ENCODE results near the gene SIAH3. TPM values are rescaled to one million over a fixed set of nuclear protein-coding genes. Genes with fewer than 3 reads are reported as not detected.

The SIAH3 gene
- polyA plus RNA-seq, 4 donors: 0.01 to 0.06 TPM; not detected in 2

DNA sequence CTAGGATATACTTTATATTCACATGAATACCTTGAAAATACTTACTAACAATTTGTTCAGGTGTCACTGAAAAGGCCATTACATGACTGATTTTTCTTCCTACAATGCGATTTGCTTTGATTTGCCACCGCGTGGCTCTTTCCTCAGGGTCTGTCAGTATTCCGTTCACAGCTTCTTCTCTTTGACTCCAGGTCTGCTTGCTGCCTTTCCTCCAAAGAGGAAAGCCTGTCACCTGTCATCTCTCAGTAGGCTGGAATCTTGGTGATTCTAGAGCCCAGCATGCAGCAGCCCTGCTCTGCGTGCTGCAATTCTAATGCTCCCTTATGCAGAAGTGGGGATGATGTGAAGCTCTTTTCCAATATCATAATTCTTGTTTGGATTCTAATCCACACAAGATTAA, 33.6 kb upstream of the SIAH3 start:
- DNase-seq (no peak), FAIRE-seq (no peak)
- H3K4me1 ChIP-seq (ENCODE audit: control insufficient read depth in 3 of 3, insufficient read depth in 2 of 3, low read depth in 1 of 3, low read length in 2 of 3): no peaks in the 10 kb centered on the region
- H3K27ac ChIP-seq (ENCODE audit: low read depth in 1 of 3, low read length in 2 of 3): no peak overlapping the region
- WGBS, 3 donors: 82 to 92% (median 91%) methylated on average over 5 of the region's 5 CpGs
- H3K4me3 ChIP-seq (ENCODE audit: low read depth in 1 of 3, low read length in 3 of 3): no peak overlapping the region
- H3K36me3 ChIP-seq (ENCODE audit: control insufficient read depth in 3 of 3, insufficient read depth in 2 of 3, low read depth in 1 of 3, low read length in 3 of 3): no peaks in the 10 kb centered on the region
- H3K27me3 ChIP-seq (ENCODE audit: control insufficient read depth in 3 of 3, insufficient read depth in 3 of 3, low read length in 3 of 3): peaks cover 0 to 2% (median 0%) of the 10 kb centered on the region in 3 donors
- H3K9me3 ChIP-seq (ENCODE audit: control insufficient read depth in 2 of 2, insufficient read depth in 1 of 2, low read depth in 1 of 2, low read length in 1 of 2): no peaks in the 10 kb centered on the region

DNA sequence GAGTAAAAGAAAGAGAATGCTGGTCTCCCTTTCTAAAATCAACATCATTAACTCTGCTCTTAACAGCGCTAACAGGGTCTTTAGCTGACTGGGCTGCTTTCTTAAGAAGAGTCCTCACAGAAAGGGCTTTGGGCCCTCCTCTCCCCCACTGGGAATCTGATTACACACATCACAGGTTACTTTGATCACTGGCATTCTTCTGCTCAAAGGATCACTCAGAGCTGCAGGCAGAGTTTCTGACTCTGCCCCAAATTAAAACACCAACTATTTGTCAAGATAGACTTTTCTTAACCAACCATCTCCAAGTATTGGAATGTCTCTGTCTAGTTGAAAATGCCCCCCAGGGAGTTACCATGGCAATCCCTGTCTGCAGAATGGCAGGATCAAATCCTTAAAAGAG, 31.1 kb upstream of the SIAH3 start:
- Histone ChIP-seq H3K4me1 (ENCODE audit: control insufficient read depth in 3 of 3, insufficient read depth in 2 of 3, low read depth in 1 of 3, low read length in 2 of 3) (no peaks in the 10 kb centered on the region), H3K27ac (ENCODE audit: low read depth in 1 of 3, low read length in 2 of 3) (no peak overlapping the region), H3K4me3 (ENCODE audit: low read depth in 1 of 3, low read length in 3 of 3) (no peak overlapping the region), H3K36me3 (ENCODE audit: control insufficient read depth in 3 of 3, insufficient read depth in 2 of 3, low read depth in 1 of 3, low read length in 3 of 3) (no peaks in the 10 kb centered on the region), H3K27me3 (ENCODE audit: control insufficient read depth in 3 of 3, insufficient read depth in 3 of 3, low read length in 3 of 3) (peaks cover 0 to 2% (median 0%) of the 10 kb centered on the region in 3 donors), H3K9me3 (ENCODE audit: control insufficient read depth in 2 of 2, insufficient read depth in 1 of 2, low read depth in 1 of 2, low read length in 1 of 2) (no peaks in the 10 kb centered on the region)
- WGBS, 3 donors: 76 to 88% (median 88%) methylated on average over 1 of the region's 1 CpG
- no peak for DNase-seq
- FAIRE-seq: no peak

DNA sequence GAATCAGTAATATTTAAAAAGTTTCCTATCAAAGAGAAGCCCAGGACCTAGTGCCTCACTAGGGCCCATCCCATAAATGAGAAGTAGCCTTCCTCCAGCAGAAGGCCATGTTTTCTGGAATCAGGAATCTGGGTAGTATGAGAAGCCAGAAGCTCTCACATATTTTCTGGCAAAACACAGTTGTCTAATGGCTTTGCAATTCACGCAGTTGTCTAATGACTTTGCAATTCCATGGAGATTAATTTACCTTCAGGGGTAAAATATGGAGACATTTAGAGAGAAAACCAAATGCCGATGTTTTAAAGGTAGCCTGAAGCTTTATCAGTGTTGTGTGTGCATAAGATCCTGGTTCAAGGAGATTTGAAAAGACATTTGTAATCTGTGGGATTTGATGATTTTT, 29.8 kb upstream of the SIAH3 start:
- 85 to 91% (median 87%) methylated on average over 2 of the region's 2 CpGs for WGBS, 3 donors
- no peak for FAIRE-seq
- H3K27me3 ChIP-seq (ENCODE audit: control insufficient read depth in 3 of 3, insufficient read depth in 3 of 3, low read length in 3 of 3): peaks cover 0 to 2% (median 0%) of the 10 kb centered on the region in 3 donors
- H3K4me3 ChIP-seq (ENCODE audit: low read depth in 1 of 3, low read length in 3 of 3): no peak overlapping the region
- no peak overlapping the region for H3K27ac ChIP-seq (ENCODE audit: low read depth in 1 of 3, low read length in 2 of 3)
- no peak for DNase-seq
- no peaks in the 10 kb centered on the region for H3K36me3 ChIP-seq (ENCODE audit: control insufficient read depth in 3 of 3, insufficient read depth in 2 of 3, low read depth in 1 of 3, low read length in 3 of 3)
- no peaks in the 10 kb centered on the region for H3K9me3 ChIP-seq (ENCODE audit: control insufficient read depth in 2 of 2, insufficient read depth in 1 of 2, low read depth in 1 of 2, low read length in 1 of 2)
- H3K4me1 ChIP-seq (ENCODE audit: control insufficient read depth in 3 of 3, insufficient read depth in 2 of 3, low read depth in 1 of 3, low read length in 2 of 3): no peaks in the 10 kb centered on the region

DNA sequence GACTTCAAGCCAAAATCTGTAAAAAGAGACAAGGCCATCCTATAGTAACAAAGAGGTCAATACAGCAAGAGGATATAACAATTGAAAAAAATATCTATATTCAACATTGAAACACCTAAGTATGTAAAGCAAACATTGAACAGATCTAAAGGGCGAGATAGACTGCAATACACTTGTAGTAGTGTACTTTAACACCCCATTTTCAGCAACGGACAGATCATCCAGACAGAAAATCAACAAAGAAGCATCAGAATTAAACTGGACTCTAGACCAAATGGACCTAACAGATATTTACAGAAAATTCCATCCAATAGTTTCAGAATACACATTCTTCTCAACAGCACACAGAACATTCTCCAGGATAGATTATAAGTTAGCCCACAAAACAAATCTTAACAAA, 28.7 kb upstream of the SIAH3 start:
- Histone ChIP-seq H3K27ac (ENCODE audit: low read depth in 1 of 3, low read length in 2 of 3) (no peak overlapping the region), H3K4me1 (ENCODE audit: control insufficient read depth in 3 of 3, insufficient read depth in 2 of 3, low read depth in 1 of 3, low read length in 2 of 3) (no peaks in the 10 kb centered on the region), H3K36me3 (ENCODE audit: control insufficient read depth in 3 of 3, insufficient read depth in 2 of 3, low read depth in 1 of 3, low read length in 3 of 3) (no peaks in the 10 kb centered on the region), H3K9me3 (ENCODE audit: control insufficient read depth in 2 of 2, insufficient read depth in 1 of 2, low read depth in 1 of 2, low read length in 1 of 2) (no peaks in the 10 kb centered on the region), H3K4me3 (ENCODE audit: low read depth in 1 of 3, low read length in 3 of 3) (no peak overlapping the region), H3K27me3 (ENCODE audit: control insufficient read depth in 3 of 3, insufficient read depth in 3 of 3, low read length in 3 of 3) (peaks cover 0 to 1% (median 0%) of the 10 kb centered on the region in 3 donors)
- no peak for FAIRE-seq
- DNase-seq: no peak
- 66 to 79% (median 78%) methylated on average over 2 of the region's 2 CpGs for WGBS, 3 donors

DNA sequence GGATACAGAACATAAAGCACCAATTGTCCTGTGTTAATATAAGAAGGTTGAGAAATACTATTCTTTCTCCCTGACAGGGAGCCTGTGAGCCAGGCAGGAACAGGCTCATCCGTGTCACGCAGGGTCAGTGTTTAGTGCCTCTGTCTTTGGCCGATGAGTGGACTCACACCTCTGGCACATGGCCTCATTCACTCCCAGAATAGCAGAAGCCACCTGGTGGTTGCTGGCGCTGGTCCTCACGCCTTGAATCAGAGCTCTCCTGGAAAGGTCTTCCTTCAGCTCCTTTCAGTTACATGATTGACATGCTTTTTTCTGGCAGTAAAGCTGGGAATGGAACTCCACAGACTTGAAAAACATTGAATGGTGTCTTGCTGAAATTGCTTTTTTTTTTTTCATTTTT, 28.1 kb upstream of the SIAH3 start:
- no peaks in the 10 kb centered on the region for H3K4me1 ChIP-seq (ENCODE audit: control insufficient read depth in 3 of 3, insufficient read depth in 2 of 3, low read depth in 1 of 3, low read length in 2 of 3)
- peak; percentile 14 to 33 for DNase-seq

DNA sequence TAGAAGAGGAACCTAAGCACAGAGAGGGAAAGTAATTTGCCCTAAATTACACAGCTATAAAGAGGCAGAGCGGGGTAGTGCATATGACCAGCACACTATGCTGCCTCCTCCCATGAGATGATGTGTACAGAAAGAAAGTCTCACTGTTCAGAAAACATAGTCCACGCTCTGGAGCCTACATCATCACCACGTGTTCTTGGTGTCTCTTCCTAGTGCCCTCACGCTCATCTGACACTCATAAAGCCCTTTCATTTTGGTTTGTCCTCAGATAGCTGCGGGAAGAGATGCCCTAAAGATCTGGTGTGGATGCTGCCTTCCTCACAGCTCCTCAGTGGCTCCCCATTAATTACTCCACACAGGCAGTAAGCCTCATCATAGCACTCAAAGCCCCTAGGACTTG, 27.4 kb upstream of the SIAH3 start:
- no peaks in the 10 kb centered on the region for H3K4me1 ChIP-seq (ENCODE audit: control insufficient read depth in 3 of 3, insufficient read depth in 2 of 3, low read depth in 1 of 3, low read length in 2 of 3)
- 77 to 90% (median 87%) methylated on average over 5 of the region's 5 CpGs for WGBS, 3 donors
- H3K27ac ChIP-seq (ENCODE audit: low read depth in 1 of 3, low read length in 2 of 3): no peak overlapping the region
- DNase-seq (no peak), FAIRE-seq (no peak)
- no peaks in the 10 kb centered on the region for H3K27me3 ChIP-seq (ENCODE audit: control insufficient read depth in 3 of 3, insufficient read depth in 3 of 3, low read length in 3 of 3)
- no peaks in the 10 kb centered on the region for H3K9me3 ChIP-seq (ENCODE audit: control insufficient read depth in 2 of 2, insufficient read depth in 1 of 2, low read depth in 1 of 2, low read length in 1 of 2)
- no peaks in the 10 kb centered on the region for H3K36me3 ChIP-seq (ENCODE audit: control insufficient read depth in 3 of 3, insufficient read depth in 2 of 3, low read depth in 1 of 3, low read length in 3 of 3)
- H3K4me3 ChIP-seq (ENCODE audit: low read depth in 1 of 3, low read length in 3 of 3): no peak overlapping the region

More for the DNA sequence above, 28.1 kb upstream of the SIAH3 start:
- no peak for FAIRE-seq
- no peaks in the 10 kb centered on the region for H3K9me3 ChIP-seq (ENCODE audit: control insufficient read depth in 2 of 2, insufficient read depth in 1 of 2, low read depth in 1 of 2, low read length in 1 of 2)
- WGBS, 3 donors: 14 to 43% (median 34%) methylated on average over 5 of the region's 5 CpGs
- no peak overlapping the region for H3K4me3 ChIP-seq (ENCODE audit: low read depth in 1 of 3, low read length in 3 of 3)
- H3K27ac ChIP-seq (ENCODE audit: low read depth in 1 of 3, low read length in 2 of 3): no peak overlapping the region
- H3K27me3 ChIP-seq (ENCODE audit: control insufficient read depth in 3 of 3, insufficient read depth in 3 of 3, low read length in 3 of 3): no peaks in the 10 kb centered on the region
- no peaks in the 10 kb centered on the region for H3K36me3 ChIP-seq (ENCODE audit: control insufficient read depth in 3 of 3, insufficient read depth in 2 of 3, low read depth in 1 of 3, low read length in 3 of 3)

- no peaks in the 10 kb centered on the region for H3K27me3 ChIP-seq (ENCODE audit: control insufficient read depth in 3 of 3, insufficient read depth in 3 of 3, low read length in 3 of 3)
- H3K9me3 ChIP-seq (ENCODE audit: control insufficient read depth in 2 of 2, insufficient read depth in 1 of 2, low read depth in 1 of 2, low read length in 1 of 2): no peaks in the 10 kb centered on the region
- 73 to 79% (median 74%) methylated on average over 4 of the region's 4 CpGs for WGBS, 3 donors
- H3K27ac ChIP-seq (ENCODE audit: low read depth in 1 of 3, low read length in 2 of 3): no peak overlapping the region
- no peak overlapping the region for H3K4me3 ChIP-seq (ENCODE audit: low read depth in 1 of 3, low read length in 3 of 3)
- H3K4me1 ChIP-seq (ENCODE audit: control insufficient read depth in 3 of 3, insufficient read depth in 2 of 3, low read depth in 1 of 3, low read length in 2 of 3): no peaks in the 10 kb centered on the region
- H3K36me3 ChIP-seq (ENCODE audit: control insufficient read depth in 3 of 3, insufficient read depth in 2 of 3, low read depth in 1 of 3, low read length in 3 of 3): no peaks in the 10 kb centered on the region
- no peak for DNase-seq
- no peak for FAIRE-seq
Measured at GRCh38 chr13:45876781-45877180, 25.2 kb upstream of the SIAH3 start.

GRCh38 chr13:45875951-45876350, 24.4 kb upstream of the SIAH3 start:
- FAIRE-seq (no peak), DNase-seq (peak in 1 of 2 donors; percentile 26)
- H3K36me3 ChIP-seq (ENCODE audit: control insufficient read depth in 3 of 3, insufficient read depth in 2 of 3, low read depth in 1 of 3, low read length in 3 of 3): no peaks in the 10 kb centered on the region
- no peak overlapping the region for H3K4me3 ChIP-seq (ENCODE audit: low read depth in 1 of 3, low read length in 3 of 3)
- 61 to 85% (median 69%) methylated on average over 9 of the region's 9 CpGs for WGBS, 3 donors
- no peaks in the 10 kb centered on the region for H3K9me3 ChIP-seq (ENCODE audit: control insufficient read depth in 2 of 2, insufficient read depth in 1 of 2, low read depth in 1 of 2, low read length in 1 of 2)
- no peaks in the 10 kb centered on the region for H3K27me3 ChIP-seq (ENCODE audit: control insufficient read depth in 3 of 3, insufficient read depth in 3 of 3, low read length in 3 of 3)
- no peak overlapping the region for H3K27ac ChIP-seq (ENCODE audit: low read depth in 1 of 3, low read length in 2 of 3)
- H3K4me1 ChIP-seq (ENCODE audit: control insufficient read depth in 3 of 3, insufficient read depth in 2 of 3, low read depth in 1 of 3, low read length in 2 of 3): no peaks in the 10 kb centered on the region

DNA sequence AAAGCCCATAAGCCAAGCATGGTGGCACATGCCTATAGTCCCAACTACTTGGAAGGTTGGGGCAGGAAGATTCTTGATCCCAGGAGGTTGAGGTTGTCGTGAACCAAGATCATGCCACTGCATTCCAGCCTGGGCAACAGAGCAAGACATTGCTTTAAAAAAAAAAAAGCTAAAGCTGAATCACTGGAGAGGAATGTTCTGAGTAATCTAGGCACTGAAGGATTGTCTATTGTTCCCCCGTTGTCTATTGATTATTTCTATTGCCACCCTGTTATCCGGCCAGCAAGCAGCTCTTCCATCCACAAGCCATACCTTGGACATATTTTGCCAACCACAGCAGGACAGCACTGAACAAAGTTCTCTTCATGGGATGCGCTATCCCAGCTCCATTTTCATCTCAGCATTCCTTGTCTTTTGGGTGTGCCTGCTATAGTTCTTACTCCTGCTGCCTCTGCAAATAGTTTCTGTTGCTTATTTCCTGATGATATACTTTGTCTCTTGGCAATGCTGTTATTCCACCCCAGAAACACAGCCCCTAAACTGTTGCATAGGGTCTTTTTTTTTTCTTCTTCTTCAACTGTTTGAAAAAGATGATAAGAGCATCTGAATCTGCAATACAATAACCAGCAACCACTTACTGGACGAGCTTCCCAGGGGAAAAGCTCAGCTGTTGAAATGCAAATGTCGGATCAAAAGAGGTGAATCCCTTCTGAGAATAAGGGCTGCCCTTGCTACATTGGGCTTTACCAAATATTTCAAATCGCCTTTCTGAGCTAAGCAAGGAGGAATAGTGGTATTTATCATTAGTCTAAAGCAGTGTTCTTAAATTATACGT, 22.2 kb upstream of the SIAH3 start:
- Histone ChIP-seq H3K4me3 (ENCODE audit: low read depth in 1 of 3, low read length in 3 of 3) (no peak overlapping the region), H3K27ac (ENCODE audit: low read depth in 1 of 3, low read length in 2 of 3) (no peak overlapping the region), H3K36me3 (ENCODE audit: control insufficient read depth in 3 of 3, insufficient read depth in 2 of 3, low read depth in 1 of 3, low read length in 3 of 3) (no peaks in the 10 kb centered on the region), H3K4me1 (ENCODE audit: control insufficient read depth in 3 of 3, insufficient read depth in 2 of 3, low read depth in 1 of 3, low read length in 2 of 3) (no peaks in the 10 kb centered on the region), H3K27me3 (ENCODE audit: control insufficient read depth in 3 of 3, insufficient read depth in 3 of 3, low read length in 3 of 3) (no peaks in the 10 kb centered on the region), H3K9me3 (ENCODE audit: control insufficient read depth in 2 of 2, insufficient read depth in 1 of 2, low read depth in 1 of 2, low read length in 1 of 2) (no peaks in the 10 kb centered on the region)
- no peak for DNase-seq
- FAIRE-seq: no peak
- 57 to 70% (median 64%) methylated on average over 8 of the region's 8 CpGs for WGBS, 3 donors

All from small intestine (tissue), 7 donors.